ENCODE data around the gene BAX.

The BAX gene

DNA sequence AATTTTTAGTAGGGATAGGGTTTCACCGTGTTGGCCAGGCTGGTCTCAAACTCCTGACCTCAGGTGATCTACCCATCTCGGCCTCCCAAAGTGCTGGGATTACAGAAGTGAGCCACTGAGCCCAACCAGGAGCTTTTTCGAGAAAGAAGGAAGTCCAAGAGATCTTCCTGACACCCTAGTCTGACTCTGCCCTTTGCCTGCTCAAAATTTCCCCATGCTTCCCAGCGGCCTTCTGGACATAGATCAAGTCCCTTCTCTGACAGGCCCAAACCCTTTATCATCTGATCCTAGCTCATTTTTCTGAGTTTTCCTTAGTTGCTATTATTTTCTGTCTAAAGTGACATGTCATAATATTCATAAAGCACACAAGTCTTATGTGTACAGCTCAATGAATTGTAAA, 1.5 kb upstream of the BAX start:
- H3K27ac ChIP-seq (replicated peaks), result no peak overlapping the region
- no peak overlapping the region for H3K4me3 ChIP-seq (replicated peaks; ENCODE audit: insufficient read depth, low read length)
- TF ChIP-seq, protein P1, sequence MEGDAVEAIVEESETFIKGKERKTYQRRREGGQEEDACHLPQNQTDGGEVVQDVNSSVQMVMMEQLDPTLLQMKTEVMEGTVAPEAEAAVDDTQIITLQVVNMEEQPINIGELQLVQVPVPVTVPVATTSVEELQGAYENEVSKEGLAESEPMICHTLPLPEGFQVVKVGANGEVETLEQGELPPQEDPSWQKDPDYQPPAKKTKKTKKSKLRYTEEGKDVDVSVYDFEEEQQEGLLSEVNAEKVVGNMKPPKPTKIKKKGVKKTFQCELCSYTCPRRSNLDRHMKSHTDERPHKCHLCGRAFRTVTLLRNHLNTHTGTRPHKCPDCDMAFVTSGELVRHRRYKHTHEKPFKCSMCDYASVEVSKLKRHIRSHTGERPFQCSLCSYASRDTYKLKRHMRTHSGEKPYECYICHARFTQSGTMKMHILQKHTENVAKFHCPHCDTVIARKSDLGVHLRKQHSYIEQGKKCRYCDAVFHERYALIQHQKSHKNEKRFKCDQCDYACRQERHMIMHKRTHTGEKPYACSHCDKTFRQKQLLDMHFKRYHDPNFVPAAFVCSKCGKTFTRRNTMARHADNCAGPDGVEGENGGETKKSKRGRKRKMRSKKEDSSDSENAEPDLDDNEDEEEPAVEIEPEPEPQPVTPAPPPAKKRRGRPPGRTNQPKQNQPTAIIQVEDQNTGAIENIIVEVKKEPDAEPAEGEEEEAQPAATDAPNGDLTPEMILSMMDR (IDR thresholded peaks at IDR 0.05; ENCODE audit: insufficient read depth, low read length), result no peak
- no peak for TF ChIP-seq GABPA (IDR thresholded peaks at IDR 0.05; ENCODE audit: low read depth)
- TF ChIP-seq, protein P2, sequence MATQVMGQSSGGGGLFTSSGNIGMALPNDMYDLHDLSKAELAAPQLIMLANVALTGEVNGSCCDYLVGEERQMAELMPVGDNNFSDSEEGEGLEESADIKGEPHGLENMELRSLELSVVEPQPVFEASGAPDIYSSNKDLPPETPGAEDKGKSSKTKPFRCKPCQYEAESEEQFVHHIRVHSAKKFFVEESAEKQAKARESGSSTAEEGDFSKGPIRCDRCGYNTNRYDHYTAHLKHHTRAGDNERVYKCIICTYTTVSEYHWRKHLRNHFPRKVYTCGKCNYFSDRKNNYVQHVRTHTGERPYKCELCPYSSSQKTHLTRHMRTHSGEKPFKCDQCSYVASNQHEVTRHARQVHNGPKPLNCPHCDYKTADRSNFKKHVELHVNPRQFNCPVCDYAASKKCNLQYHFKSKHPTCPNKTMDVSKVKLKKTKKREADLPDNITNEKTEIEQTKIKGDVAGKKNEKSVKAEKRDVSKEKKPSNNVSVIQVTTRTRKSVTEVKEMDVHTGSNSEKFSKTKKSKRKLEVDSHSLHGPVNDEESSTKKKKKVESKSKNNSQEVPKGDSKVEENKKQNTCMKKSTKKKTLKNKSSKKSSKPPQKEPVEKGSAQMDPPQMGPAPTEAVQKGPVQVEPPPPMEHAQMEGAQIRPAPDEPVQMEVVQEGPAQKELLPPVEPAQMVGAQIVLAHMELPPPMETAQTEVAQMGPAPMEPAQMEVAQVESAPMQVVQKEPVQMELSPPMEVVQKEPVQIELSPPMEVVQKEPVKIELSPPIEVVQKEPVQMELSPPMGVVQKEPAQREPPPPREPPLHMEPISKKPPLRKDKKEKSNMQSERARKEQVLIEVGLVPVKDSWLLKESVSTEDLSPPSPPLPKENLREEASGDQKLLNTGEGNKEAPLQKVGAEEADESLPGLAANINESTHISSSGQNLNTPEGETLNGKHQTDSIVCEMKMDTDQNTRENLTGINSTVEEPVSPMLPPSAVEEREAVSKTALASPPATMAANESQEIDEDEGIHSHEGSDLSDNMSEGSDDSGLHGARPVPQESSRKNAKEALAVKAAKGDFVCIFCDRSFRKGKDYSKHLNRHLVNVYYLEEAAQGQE (IDR thresholded peaks at IDR 0.05; ENCODE audit: insufficient replicate concordance, low read depth), result no peak
- no peak for TF ChIP-seq POLR2AphosphoS5 (IDR thresholded peaks at IDR 0.05; ENCODE audit: low read depth)
- TF ChIP-seq SPI1 (IDR thresholded peaks at IDR 0.05; ENCODE audit: borderline replicate concordance, low read depth), result no peak
- H3K27me3 ChIP-seq (ENCODE audit: insufficient read depth, poor library complexity, severe bottlenecking), result no peaks in the 10 kb centered on the region
- DNase-seq (ENCODE audit: low read depth in 1 of 2, low spot score in 1 of 2), result no peak

DNA sequence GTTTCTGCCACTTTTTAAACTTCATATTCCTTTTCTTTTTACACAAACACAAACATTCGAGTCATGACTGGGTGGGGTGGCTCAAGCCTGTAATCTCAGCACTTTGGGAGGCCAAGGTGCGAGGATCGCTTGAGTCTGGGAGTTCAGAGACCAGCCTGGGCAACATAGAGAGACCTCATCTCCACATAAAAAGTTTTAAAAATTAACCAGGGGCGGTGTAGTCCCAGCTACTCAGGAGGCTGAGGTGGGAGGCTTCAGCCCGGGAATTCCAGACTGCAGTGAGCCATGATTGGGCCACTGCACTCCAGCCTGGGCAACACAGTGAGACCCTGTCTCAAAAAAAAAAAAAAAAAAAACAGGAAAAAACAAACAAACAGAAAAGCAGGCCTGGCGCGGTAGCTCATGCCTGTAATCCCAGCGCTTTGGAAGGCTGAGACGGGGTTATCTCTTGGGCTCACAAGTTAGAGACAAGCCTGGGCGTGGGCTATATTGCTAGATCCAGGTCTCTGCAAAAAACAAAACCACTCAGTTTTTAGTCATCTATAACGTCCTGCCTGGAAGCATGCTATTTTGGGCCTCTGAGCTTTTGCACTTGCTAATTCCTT, 583 bp upstream of the BAX start:
- H3K27me3 ChIP-seq (ENCODE audit: insufficient read depth, poor library complexity, severe bottlenecking), result no peaks in the 10 kb centered on the region
- H3K4me3 ChIP-seq (replicated peaks; ENCODE audit: insufficient read depth, low read length), result peak overlapping the region; percentile 33
- TF ChIP-seq, protein P2 (IDR thresholded peaks at IDR 0.05; ENCODE audit: insufficient replicate concordance, low read depth), result no peak
- no peak for DNase-seq (ENCODE audit: low read depth in 1 of 2, low spot score in 1 of 2)
- peak overlapping the region; percentile 50 for H3K27ac ChIP-seq (replicated peaks)

DNA sequence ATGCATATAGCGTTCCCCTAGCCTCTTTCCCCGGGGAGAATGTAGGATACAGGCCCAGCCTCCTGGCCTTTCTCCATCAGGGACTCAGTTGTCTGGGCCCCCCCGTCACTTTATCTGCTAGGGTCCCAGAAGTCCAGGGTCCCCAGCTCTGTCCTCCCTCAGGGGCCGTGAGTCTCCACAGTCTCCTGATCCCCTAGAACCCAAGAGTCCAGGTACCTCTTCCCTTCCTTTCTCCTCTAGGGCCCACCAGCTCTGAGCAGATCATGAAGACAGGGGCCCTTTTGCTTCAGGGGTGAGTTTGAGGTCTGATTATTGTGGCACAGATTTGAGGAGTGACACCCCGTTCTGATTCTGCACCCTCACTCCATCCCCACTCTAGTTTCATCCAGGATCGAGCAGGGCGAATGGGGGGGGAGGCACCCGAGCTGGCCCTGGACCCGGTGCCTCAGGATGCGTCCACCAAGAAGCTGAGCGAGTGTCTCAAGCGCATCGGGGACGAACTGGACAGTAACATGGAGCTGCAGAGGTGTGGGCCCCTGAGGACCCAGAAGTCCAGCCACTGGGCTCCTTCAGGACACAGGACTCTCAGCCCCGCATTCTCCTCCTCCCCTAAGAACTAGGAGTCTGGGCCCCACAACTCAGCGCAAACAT, 758 bp downstream of the BAX start:
- DNase-seq (ENCODE audit: low read depth in 1 of 2, low spot score in 1 of 2), result no peak
- H3K4me3 ChIP-seq (replicated peaks; ENCODE audit: insufficient read depth, low read length), result peak overlapping the region; percentile 96
- no peak for TF ChIP-seq POLR2AphosphoS5 (IDR thresholded peaks at IDR 0.05; ENCODE audit: low read depth)
- TF ChIP-seq SPI1 (IDR thresholded peaks at IDR 0.05; ENCODE audit: borderline replicate concordance, low read depth), result no peak
- TF ChIP-seq, protein P1 (IDR thresholded peaks at IDR 0.05; ENCODE audit: insufficient read depth, low read length), result no peak
- TF ChIP-seq, protein P2 (IDR thresholded peaks at IDR 0.05; ENCODE audit: insufficient replicate concordance, low read depth), result no peak
- no peak for TF ChIP-seq GABPA (IDR thresholded peaks at IDR 0.05; ENCODE audit: low read depth)
- peak overlapping the region; percentile 77 for H3K27ac ChIP-seq (replicated peaks)
- H3K27me3 ChIP-seq (ENCODE audit: insufficient read depth, poor library complexity, severe bottlenecking), result no peaks in the 10 kb centered on the region
